ENCODE measurements around the gene SLC6A4.
"Not testable (repeated sequence)": the region's sequence is repeated elsewhere in the genome, so short reads cannot be mapped to it uniquely, and the experiment has no call there.

SLC6A4 gene

GRCh38 chr17:30238003-30238344 is 2.5 kb upstream of the SLC6A4 start:
- DNase-seq = no peak

- no peak for DNase-seq
Observed at GRCh38 chr17:30237296-30238002, 2.0 kb upstream of the SLC6A4 start.

- no peak for DNase-seq
Observed at GRCh38 chr17:30236766-30237165, 1.3 kb upstream of the SLC6A4 start.

GRCh38 chr17:30236297-30236624 is 764 bp upstream of the SLC6A4 start:
- no peak for DNase-seq

- no peak for DNase-seq
Observed at GRCh38 chr17:30234964-30235363, 533 bp downstream of the SLC6A4 start.

- peak; percentile 8 for DNase-seq
Observed at GRCh38 chr17:30234296-30234695, 1.2 kb downstream of the SLC6A4 start.

GRCh38 chr17:30232824-30233427 is 2.6 kb downstream of the SLC6A4 start:
- peak; percentile 33 for DNase-seq

- DNase-seq = peak; percentile 22
Observed at GRCh38 chr17:30232015-30232823, 3.3 kb downstream of the SLC6A4 start.

- DNase-seq = peak; percentile 49
Observed at GRCh38 chr17:30230596-30231125, 4.8 kb downstream of the SLC6A4 start.

GRCh38 chr17:30230009-30230408 is 5.5 kb downstream of the SLC6A4 start:
- DNase-seq = not testable (repeated sequence)

GRCh38 chr17:30229012-30229411 is 6.5 kb downstream of the SLC6A4 start:
- peak; percentile 45 for DNase-seq

- DNase-seq = no peak
Observed at GRCh38 chr17:30228011-30228410, 7.5 kb downstream of the SLC6A4 start.

GRCh38 chr17:30226878-30227277 is 8.6 kb downstream of the SLC6A4 start:
- DNase-seq = peak; percentile 33

- peak; percentile 21 for DNase-seq
Observed at GRCh38 chr17:30225919-30226553, 9.5 kb downstream of the SLC6A4 start.

GRCh38 chr17:30225112-30225511 is 10.4 kb downstream of the SLC6A4 start:
- DNase-seq = peak; percentile 17

GRCh38 chr17:30224419-30224960 is 11.0 kb downstream of the SLC6A4 start:
- peak; percentile 42 for DNase-seq

GRCh38 chr17:30222721-30223175 is 12.7 kb downstream of the SLC6A4 start:
- DNase-seq = peak; percentile 36

- peak; percentile 8 for DNase-seq
Observed at GRCh38 chr17:30222251-30222650, 13.2 kb downstream of the SLC6A4 start.

- peak; percentile 33 for DNase-seq
Observed at GRCh38 chr17:30221346-30221745, 14.2 kb downstream of the SLC6A4 start.

- no peak for DNase-seq
Observed at GRCh38 chr17:30220414-30220813, 15.1 kb downstream of the SLC6A4 start.

GRCh38 chr17:30219833-30220232 is 15.7 kb downstream of the SLC6A4 start:
- DNase-seq = peak; percentile 8

- DNase-seq = peak; percentile 14
Observed at GRCh38 chr17:30219315-30219714, 16.2 kb downstream of the SLC6A4 start.

- no peak for DNase-seq
Observed at GRCh38 chr17:30218799-30219198, 16.7 kb downstream of the SLC6A4 start.

Data from activated effector memory CD4-positive, alpha-beta T cell treated with anti-CD3 and anti-CD28 coated beads, Interleukin-2, amount 50 U/mL, for 16 hours (primary cell).